Left ventricle myocardium superior (tissue), 1 donor: Measurements from ENCODE around the gene BASP1. TPM values are rescaled to one million over a fixed set of nuclear protein-coding genes. Genes with fewer than 3 reads are reported as not detected.
"Not testable (repeated sequence)": the region's sequence is repeated elsewhere in the genome, so short reads cannot be mapped to it uniquely, and the experiment has no call there.

Experiments used
- ATAC-seq: fragments of 200-7000 bp; cut with Tn5 transposase; one replicate; pipeline ENCODE4 v1.9.1; 2020; ENCODE audit warnings: mild to moderate bottlenecking, moderate library complexity
- DNase-seq: peaks from one replicate; pipeline ENCODE4 v3.0.0-alpha.2; 2020
- intact Hi-C: fragments of 100-400 bp; cut with micrococcal nuclease; formaldehyde crosslinking; loops from one replicate; pipeline ENCODE4 v1.11.0; 2022
- total RNA-seq: library from RNA; stranded (reverse); fragmentation: NEBNext Ultra II Directional; extraction: Animal tissue kit (Norgen Biotek cat#: 25700); gene quantifications from one replicate; pipeline ENCODE4 v1.2.1, GENCODE V29; 2021
- donor health status: DM: no; HTN: yes; CAD: no; lungs with severe emphysema.

BASP1 gene
- total RNA-seq, 1 donor from 2014 or later = 2.0 TPM

- ATAC-seq (peak; percentile 71), DNase-seq (peak; percentile 81)
- intact Hi-C loops = loop anchor here (5.0 kb wide), 1 partner anchor 397 kb away; no protein-coding TSS in a partner anchor
These were observed 27.9 kb upstream of the BASP1 start for GRCh38 chr5:17189381-17190036.

DNA sequence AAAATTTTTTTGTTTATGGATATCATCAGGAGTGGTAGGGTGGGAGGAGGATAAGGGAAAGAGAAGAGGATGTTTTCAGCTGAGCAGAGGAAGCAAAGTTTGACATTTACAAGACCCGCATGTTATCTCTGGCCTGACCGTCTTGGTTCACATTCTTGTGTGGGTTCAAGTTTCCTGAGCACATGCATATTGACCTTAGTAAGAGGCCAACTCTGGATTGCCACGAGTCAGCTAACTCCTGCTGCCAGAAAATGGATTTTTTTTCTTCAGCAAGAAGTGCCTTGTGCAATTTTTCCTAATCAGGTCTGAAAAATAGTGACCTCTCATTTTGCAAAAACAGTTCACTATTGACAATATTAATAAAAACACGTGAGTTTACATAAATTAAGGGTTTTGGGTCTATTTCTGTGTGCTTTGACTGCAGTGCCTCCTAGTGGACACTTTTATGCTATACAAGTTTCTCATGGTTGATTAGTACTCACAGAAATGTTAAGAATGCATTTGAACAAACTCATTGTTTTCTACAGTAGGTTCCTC, 27.1 kb upstream of the BASP1 start:
- ATAC-seq = peak; percentile 81

DNA sequence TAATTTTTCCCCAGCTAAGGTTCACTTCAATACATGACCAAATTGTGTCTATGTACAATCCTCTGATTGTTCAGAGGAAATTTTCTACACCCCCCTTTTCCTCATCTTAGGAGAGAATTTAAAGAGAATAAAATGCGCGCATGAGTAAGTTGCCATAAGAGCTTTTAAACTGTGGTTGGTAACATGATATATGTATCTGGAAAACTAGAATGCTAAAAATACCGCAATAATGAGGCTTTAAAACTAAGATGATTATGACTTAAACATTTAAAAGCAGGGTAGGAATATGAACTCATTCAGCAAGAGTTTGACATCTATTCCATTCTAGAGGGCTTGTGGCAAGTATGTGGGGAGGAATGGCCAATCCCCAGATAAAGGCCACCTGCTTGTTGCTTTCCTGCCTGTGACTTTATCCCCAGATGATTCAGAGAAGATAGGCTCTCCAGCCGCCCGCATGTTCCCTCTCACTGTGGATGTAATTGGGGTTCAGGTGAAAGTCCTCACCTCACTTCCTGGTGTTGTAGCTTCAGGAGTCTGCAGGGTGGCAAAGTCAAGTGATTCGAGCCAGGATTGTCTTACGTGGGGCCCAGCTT, 26.5 kb upstream of the BASP1 start:
- intact Hi-C loops = loop anchor here (5.0 kb wide), 1 partner anchor 399 kb away; no protein-coding TSS in a partner anchor
- DNase-seq (no peak), ATAC-seq (no peak)

More for the DNA sequence above, 27.1 kb upstream of the BASP1 start:
- intact Hi-C loops = loop anchor here (5.0 kb wide), 1 partner anchor 398 kb away; no protein-coding TSS in a partner anchor
- DNase-seq = no peak

DNA sequence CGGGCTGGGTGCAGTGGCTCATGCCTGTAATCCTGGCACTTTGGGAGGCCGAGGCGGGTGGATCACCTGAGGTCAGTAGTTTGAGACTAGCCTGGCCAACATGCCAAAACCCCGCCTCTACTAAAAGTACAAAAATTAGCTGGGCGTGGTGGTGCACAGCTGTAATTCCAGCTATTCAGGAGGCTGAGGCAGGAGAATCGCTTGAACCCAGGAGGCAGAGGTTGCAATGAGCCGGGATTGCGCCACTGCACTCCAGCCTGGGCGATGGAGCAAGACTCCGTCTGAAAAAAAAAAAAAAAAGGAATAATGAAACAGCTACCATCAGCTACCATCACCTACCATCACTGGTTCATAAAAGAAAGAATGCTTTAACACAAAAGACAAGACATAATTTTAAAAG, 25.9 kb upstream of the BASP1 start:
- DNase-seq = not testable (repeated sequence)
- intact Hi-C loops = loop anchor here (5.0 kb wide), 1 partner anchor 399 kb away; no protein-coding TSS in a partner anchor

DNA sequence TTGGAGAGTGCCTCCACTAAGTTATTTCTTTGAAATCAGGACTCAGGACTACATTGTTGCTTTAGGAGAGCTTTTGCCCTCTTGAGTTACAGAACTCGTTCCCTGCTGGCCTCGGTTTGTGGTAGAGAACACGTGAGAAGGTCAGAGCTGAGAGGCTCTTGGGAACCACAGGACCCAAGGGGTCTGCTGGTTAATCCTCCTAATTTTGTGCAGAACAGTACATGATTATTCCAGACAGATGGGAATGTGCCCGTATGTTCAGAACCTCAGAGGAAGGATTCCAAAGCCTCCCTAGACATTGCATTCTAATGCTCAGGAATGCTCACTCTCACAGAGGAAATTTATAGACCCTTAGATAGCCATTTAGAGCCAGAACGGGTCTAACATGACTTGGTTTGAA, 25.2 kb upstream of the BASP1 start:
- DNase-seq (no peak), ATAC-seq (no peak)
- intact Hi-C loops = loop anchor here (5.0 kb wide), 1 partner anchor 400 kb away; no protein-coding TSS in a partner anchor

More for the DNA sequence above, 25.9 kb upstream of the BASP1 start:
- ATAC-seq = not testable (repeated sequence)

DNA sequence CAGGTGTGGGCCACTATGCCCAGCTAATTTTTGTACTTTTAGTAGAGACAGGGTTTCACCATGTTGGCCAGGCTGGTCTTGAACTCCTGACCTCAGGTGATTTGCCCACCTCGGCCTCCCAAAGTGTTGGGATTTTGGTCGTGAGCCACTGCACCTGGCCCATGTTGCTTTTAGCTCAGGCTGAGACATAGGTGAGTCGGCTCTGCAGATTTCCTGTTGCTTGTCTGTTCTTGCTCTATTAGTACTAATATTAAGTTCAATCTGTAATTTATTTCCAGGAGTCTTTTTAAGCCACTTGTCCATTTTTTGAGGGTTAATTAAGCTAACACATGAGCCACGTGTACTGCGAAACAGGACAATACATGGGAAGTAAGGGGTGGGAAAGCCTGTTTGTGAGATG, 21.4 kb upstream of the BASP1 start:
- intact Hi-C loops = no loop called here
- DNase-seq (no peak), ATAC-seq (no peak)

GRCh38 chr5:17196697-17197096, 20.7 kb upstream of the BASP1 start:
- no peak for ATAC-seq
- intact Hi-C loops = no loop called here
- DNase-seq = no peak

DNA sequence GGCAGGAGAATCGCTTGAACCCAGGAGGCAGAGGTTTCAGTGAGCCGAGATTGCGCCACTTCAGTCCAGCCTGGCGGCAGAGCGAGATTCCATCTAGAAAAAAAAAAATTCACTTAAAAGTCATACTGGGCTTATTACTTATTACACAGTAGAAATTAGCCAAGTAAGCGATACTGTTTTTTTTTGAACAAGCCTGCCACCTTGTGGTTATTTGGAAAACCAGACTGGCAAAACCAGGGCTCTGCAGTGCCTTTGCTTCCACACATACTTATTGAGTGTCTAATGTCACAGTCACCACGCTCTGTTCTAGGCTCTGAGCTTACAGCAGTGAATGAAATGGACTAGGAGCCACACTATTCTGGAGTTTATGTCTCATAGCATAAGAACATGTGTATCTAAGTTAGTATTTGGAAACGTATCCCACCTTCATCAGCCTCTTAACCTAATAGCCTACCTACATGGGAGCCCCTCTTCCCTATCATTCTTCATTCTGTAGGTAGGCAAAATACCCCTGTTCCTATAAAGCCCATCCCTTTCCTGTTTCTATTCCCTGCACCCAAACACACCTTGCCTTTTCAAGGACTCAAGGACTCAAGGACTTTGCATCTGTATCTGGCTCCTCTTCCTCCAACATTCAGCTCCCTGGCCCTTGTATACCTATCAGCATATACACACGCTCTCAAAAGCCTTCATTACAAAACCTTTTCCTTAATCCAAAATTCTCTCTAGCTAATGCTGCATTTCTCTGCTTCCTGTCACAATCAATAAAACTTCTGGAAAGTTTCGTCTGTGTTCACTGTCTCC, 13.9 kb upstream of the BASP1 start:
- DNase-seq = no peak
- peak; percentile 81 for ATAC-seq
- intact Hi-C loops = no loop called here

- ATAC-seq (no peak), DNase-seq (no peak)
- intact Hi-C loops = no loop called here
These were observed 13.3 kb upstream of the BASP1 start for GRCh38 chr5:17204133-17204489.

DNA sequence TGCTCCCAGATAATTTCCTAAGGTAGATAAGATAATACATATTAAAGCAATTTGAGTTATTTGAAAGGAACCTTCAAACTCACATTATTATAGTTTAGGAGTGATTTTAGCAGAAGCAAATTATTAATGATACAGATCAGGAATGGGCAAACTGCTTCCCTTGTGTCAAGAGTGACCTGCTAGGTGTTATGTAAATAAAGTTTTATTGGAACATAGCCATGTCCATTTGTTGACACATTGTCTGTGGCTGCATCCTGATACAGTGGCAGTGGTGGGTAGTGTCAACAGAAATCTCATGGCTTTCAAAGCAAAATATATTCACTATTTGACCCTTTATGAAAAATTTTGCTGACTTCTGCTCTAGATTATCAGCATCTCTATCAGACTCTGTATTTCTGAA, 11.4 kb upstream of the BASP1 start:
- DNase-seq = no peak
- intact Hi-C loops = no loop called here
- no peak for ATAC-seq

DNA sequence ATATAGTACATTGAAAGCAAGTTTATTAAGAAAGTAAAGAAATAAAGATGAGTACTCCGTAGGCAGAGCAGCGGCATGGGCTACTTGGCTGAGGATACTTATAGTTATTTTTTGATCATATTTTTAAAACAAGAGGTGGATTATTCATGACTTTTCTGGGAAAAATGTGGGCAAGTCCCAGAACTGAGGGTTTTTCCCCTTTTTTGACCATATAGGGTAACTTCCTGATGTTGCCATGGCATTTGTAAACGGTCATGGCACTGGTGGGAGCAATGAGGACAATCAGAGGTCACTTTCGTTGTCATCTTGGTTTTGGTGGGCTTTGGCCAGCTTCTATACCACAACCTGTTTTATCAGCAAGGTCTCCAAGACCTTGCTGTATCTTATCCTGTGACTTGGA, 5.2 kb upstream of the BASP1 start:
- DNase-seq = no peak
- no peak for ATAC-seq
- intact Hi-C loops = loop anchor here (10.0 kb wide), 1 partner anchor 1093 kb away; no protein-coding TSS in a partner anchor

- no peak for ATAC-seq
- intact Hi-C loops = loop anchor here (10.0 kb wide), 1 partner anchor 1092 kb away; no protein-coding TSS in a partner anchor
- DNase-seq = no peak
These were observed 4.4 kb upstream of the BASP1 start for GRCh38 chr5:17212996-17213395.

GRCh38 chr5:17213938-17214337, 3.5 kb upstream of the BASP1 start:
- intact Hi-C loops = loop anchor here (10.0 kb wide), 1 partner anchor 1091 kb away; no protein-coding TSS in a partner anchor
- DNase-seq (no peak), ATAC-seq (no peak)

- intact Hi-C loops = loop anchor here (10.0 kb wide), 1 partner anchor 1090 kb away; no protein-coding TSS in a partner anchor
- no peak for DNase-seq
- no peak for ATAC-seq
These were observed 2.5 kb upstream of the BASP1 start for GRCh38 chr5:17214893-17215292.

DNA sequence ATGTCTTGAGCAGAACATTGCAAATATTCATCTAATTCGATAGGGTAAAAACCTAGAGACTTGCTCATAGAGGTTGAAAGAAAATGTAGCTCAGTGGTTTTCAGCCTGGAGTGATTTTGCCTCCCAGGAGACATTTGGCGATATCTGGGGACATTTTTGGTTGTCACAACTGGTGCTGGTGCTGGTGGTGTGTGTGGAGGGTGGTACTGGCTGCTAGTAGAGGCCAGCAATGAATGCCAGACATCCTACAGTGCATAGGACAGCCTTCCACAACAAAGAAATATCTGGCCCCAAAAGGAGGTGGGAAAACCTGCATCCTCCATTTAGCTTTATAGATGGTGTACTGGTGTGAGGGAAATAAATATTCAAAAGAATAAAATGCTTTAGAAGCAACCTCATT, 2.1 kb upstream of the BASP1 start:
- no peak for ATAC-seq
- intact Hi-C loops = loop anchor here (10.0 kb wide), 1 partner anchor 1089 kb away; no protein-coding TSS in a partner anchor

DNA sequence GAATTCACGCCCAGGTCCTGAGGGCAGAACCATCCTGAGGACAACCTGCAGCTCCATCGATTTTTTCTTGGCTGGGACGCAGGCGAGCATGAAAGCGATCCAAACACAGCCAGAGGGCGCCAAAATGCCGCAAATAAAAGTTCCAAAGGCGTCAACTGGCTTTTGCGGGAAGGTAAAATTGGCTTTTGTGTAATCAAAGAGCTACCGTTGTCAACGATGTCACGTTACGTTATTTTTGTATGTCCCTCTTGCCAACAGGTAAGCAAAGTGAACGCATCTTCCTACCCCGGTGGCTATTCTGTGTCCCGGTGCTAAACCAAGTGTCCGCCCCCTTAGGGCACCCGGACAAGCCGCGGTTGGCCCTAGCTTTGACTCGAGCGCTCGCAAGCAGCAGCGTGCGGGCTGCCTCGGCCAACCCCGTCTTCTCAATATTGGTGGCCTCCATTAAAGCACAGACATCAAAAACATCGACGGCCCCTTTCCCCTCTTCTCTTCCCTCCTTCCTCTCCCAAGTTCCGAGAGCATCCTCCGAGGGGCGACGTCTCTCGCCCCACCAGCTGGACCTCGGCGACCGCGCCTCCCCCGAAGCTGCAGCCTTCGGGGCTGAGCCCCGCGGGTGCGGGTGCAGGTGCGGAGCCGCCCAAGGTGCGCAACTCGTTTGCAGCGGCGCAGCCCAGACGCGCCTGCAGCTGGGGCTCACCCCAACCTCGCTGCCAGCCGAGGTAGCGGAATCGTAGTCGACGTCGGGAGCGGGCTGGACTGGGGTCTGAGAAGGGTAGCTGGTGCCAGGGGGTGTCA, 1.1 kb upstream of the BASP1 start:
- ATAC-seq = peak; percentile 70
- DNase-seq = peak; percentile 67
- intact Hi-C loops = loop anchor here (10.0 kb wide), 1 partner anchor 1088 kb away; no protein-coding TSS in a partner anchor

More for the DNA sequence above, 2.1 kb upstream of the BASP1 start:
- DNase-seq = no peak

DNA sequence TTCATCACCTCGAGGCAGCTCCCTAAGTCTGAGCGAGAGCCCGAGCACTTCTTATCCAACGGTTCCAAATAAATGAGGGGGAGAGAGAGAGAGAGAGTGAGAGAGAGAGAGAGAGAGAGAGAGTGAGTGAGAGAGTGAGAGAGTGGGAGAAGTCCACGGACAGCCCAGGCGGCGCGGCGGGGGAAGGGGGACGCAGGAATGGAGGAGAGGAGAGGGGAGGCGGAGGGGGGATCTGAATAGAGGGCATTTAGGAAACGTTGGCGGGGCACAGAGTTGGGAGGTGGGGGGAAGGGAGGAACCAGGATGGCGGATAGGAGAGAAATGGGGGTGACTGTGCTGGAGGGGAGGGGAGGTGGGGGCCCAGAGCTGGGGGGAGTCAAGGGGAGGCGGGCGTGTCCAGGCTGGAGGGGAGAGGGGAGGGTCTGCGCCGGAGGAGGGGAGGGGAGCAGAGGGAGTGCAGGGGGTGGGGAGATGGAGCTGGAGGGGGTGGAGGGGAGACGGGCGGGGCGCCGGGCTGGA, 398 bp upstream of the BASP1 start:
- DNase-seq = no peak
- intact Hi-C loops = loop anchor here (10.0 kb wide), 1 partner anchor 1088 kb away; no protein-coding TSS in a partner anchor
- peak; percentile 42 for ATAC-seq

DNA sequence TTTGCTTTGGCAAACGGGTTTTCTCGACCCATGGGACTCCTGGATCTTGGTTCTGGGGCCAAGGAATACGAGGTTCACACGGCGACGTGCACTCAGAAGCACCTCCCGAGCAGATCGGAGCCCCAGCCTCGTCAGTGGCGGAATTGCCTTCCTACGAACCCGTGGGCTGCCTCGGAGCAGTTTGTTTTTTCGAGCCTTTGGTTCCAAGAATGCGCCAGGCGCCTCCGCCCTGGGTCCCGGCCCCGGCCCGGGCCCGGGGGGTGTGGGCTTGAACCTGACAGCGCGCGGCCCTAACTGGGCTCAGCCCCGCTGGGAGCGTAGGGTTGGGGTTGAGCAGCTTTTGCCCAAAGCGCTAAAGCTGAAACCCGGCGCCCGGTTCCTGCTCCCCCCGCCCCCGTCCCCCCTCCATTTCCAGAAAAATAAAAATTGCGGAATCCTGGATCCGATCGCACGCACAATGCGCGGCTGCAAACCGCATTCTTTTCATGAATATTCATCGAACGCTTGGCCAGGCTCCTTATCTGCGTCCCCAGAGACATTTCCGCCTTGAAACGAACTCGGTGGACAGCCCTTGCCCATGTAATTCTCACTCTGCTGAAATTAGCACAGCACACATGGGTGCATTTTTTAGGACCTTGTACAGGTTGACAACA, 1.0 kb downstream of the BASP1 start:
- ATAC-seq (peak; percentile 34), DNase-seq (peak; percentile 40)
- intact Hi-C loops = loop anchor here (10.0 kb wide), 1 partner anchor 1086 kb away; no protein-coding TSS in a partner anchor
